Endothelial cell of umbilical vein (primary cell): ENCODE data around the gene FAM107A. TPM values are rescaled to one million over a fixed set of nuclear protein-coding genes. Genes with fewer than 3 reads are reported as not detected.

ENCODE experiments used
- BruUV-seq: library from RNA; stranded (reverse); fragments of 400-500 nt; replicated peaks from 2 replicates; lab custom pipeline; 2021; lab: Mats Ljungman, UMichigan
- CTCF ChIA-PET: fragments of 300-600, 350-600 bp; sonication (Branson Sonifier 250); formaldehyde crosslinking; loops from one replicate; lab custom pipeline; 2021; ENCODE audit warnings: antibody characterized with exemption, inconsistent platforms; lab: Charles Lee
- POLR2A ChIA-PET: fragments of 300-600, 350-600 bp; sonication (Branson Sonifier 250); formaldehyde crosslinking; loops from one replicate; lab custom pipeline; 2021; ENCODE audit warnings: antibody characterized with exemption, inconsistent platforms; lab: Charles Lee
- DNase-seq: peaks from one replicate; pipeline ENCODE4 v3.0.0-alpha.2; 2011; ENCODE audit warnings: low read depth, low spot score
- FAIRE-seq: peaks from 2 replicates; lab custom pipeline; 2011; peaks lifted over from hg19 to GRCh38; lab: Jason Lieb, UNC
- H2AFZ ChIP-seq: 2 replicates; pipeline ENCODE4 v1.6.0; 2012; ENCODE audit warnings: low read depth, low read length, control low read depth, inconsistent platforms
- H3K27ac ChIP-seq: 2 replicates; pipeline ENCODE4 v1.5.1; 2011; ENCODE audit warnings: low read depth, mild to moderate bottlenecking, control low read depth, low read length, moderate library complexity; ENCODE audit not compliant: insufficient read depth
- H3K27me3 ChIP-seq, 2 experiments: 2 replicates each; pipeline versions ENCODE4 v1.6.0 to v1.6.1; 2011; ENCODE audit warnings: low read length in 2 of 2, mixed read lengths in 1 of 2; ENCODE audit not compliant: control insufficient read depth in 2 of 2, insufficient read depth in 2 of 2
- H3K36me3 ChIP-seq, 2 experiments: 2 replicates in 1 of 2; 3 replicates in 1 of 2; pipeline ENCODE4 v1.5.1; 2011; ENCODE audit warnings: low read length in 2 of 2, mild to moderate bottlenecking in 1 of 2, moderate library complexity in 1 of 2; ENCODE audit not compliant: control insufficient read depth in 2 of 2, insufficient read depth in 2 of 2; ENCODE audit errors: extremely low read depth in 1 of 2
- H3K4me1 ChIP-seq: 3 replicates; pipeline ENCODE4 v1.5.1; 2011; ENCODE audit warnings: mild to moderate bottlenecking, low read length; ENCODE audit not compliant: control insufficient read depth, insufficient read depth; ENCODE audit errors: extremely low read depth
- H3K4me2 ChIP-seq: 2 replicates; pipeline ENCODE4 v1.6.1; 2011; ENCODE audit warnings: low read length, control low read depth, mixed read lengths; ENCODE audit not compliant: insufficient read depth
- H3K4me3 ChIP-seq, 3 experiments: fragments of 200-600 bp in 1 of 3; sonication (generic), shearing (Covaris generic) in 1 of 3; replicated peaks in 1 of 3; 2 replicates each; pipeline ENCODE4 v1.5.1; 2011 to 2016; ENCODE audit warnings: control low read depth in 3 of 3, low read length in 3 of 3, mild to moderate bottlenecking in 2 of 3, inconsistent platforms in 1 of 3, low read depth in 1 of 3, moderate library complexity in 1 of 3; ENCODE audit not compliant: insufficient read depth in 1 of 3
- H3K79me2 ChIP-seq: 2 replicates; pipeline ENCODE4 v1.6.0; 2012; ENCODE audit warnings: low read length, inconsistent platforms; ENCODE audit not compliant: control insufficient read depth, insufficient read depth
- H3K9ac ChIP-seq: replicated peaks from 2 replicates; pipeline ENCODE3; 2011; ENCODE audit warnings: low read length, control low read depth; ENCODE audit not compliant: insufficient read depth; ENCODE audit errors: extremely low read depth
- H3K9me1 ChIP-seq: replicated peaks from 3 replicates; pipeline ENCODE4 v1.6.0; 2011; ENCODE audit warnings: mild to moderate bottlenecking, low read length; ENCODE audit not compliant: control insufficient read depth, insufficient read depth; ENCODE audit errors: extremely low read depth
- H3K9me3 ChIP-seq: replicated peaks from 2 replicates; pipeline ENCODE4 v1.5.1; 2012; ENCODE audit warnings: low read length, inconsistent platforms; ENCODE audit not compliant: control insufficient read depth, insufficient read depth
- H4K20me1 ChIP-seq: replicated peaks from 2 replicates; pipeline ENCODE3; 2011; ENCODE audit warnings: mild to moderate bottlenecking, low read length; ENCODE audit not compliant: control insufficient read depth, insufficient read depth; ENCODE audit errors: extremely low read depth
- CTCF ChIP-seq, 2 donors: IDR thresholded peaks; 1 replicate in 1 of 2; 2 replicates in 1 of 2; pipeline ENCODE4 v1.5.1; 2011; ENCODE audit warnings: low read length in 2 of 2, mild to moderate bottlenecking in 2 of 2, moderate library complexity in 2 of 2, control low read depth in 1 of 2, inconsistent platforms in 1 of 2, low read depth in 1 of 2; ENCODE audit not compliant: insufficient read depth in 1 of 2; ENCODE audit errors: extremely low read depth in 1 of 2
- GATA2 ChIP-seq: IDR thresholded peaks from 2 replicates; pipeline ENCODE4 v1.7.0; 2011; ENCODE audit warnings: low read depth, mild to moderate bottlenecking, moderate library complexity, mixed read lengths, low read length; ENCODE audit not compliant: insufficient read length, insufficient read depth
- JUN ChIP-seq: IDR thresholded peaks from 2 replicates; pipeline ENCODE4 v1.6.1; 2011; ENCODE audit warnings: borderline replicate concordance, low read depth; ENCODE audit not compliant: insufficient read length, insufficient read depth
- MYC ChIP-seq: IDR thresholded peaks from one replicate; pipeline ENCODE4 v1.6.1; 2011; ENCODE audit warnings: mild to moderate bottlenecking, low read depth, low read length
- POLR2AphosphoS5 ChIP-seq: IDR thresholded peaks from 2 replicates; pipeline ENCODE4 v1.6.1; 2012; ENCODE audit warnings: low read depth, mild to moderate bottlenecking, control low read depth, low read length, moderate library complexity; ENCODE audit not compliant: insufficient read depth
- dilution Hi-C: fragments of 300-500 bp; cut with MboI; formaldehyde crosslinking; loops from one replicate; pipeline ENCODE4 v1.15.0; 2019; ENCODE audit warnings: low sequenced_read_pairs; ENCODE audit not compliant: extremely low pct_ligation_motif_present
- intact Hi-C: fragments of 100-400 bp; cut with micrococcal nuclease; formaldehyde crosslinking; loops from one replicate; pipeline ENCODE4 v1.10.0; 2022
- polyA plus RNA-seq, 4 experiments: library from polyadenylated mRNA; depleted of rRNA in 3 of 4; stranded (reverse) in 3 of 4; unstranded in 1 of 4; fragments of >200 nt; gene quantifications; 2 replicates each; pipeline versions ENCODE4 v1.2.1 to v1.2.3, GENCODE V29; 2011 to 2012; ENCODE audit warnings: missing spikeins in 1 of 4
- total RNA-seq: library from RNA; stranded (reverse); gene quantifications from 2 replicates; pipeline ENCODE4 v1.2.3, GENCODE V29; 2021

Gene FAM107A
- total and polyA plus RNA-seq, 2 donors (not counting 3 experiments of a cell fraction or from before 2014, with no cell fraction given), result 5.7 to 10.7 TPM

- no peak overlapping the region for H3K4me2 ChIP-seq
- no peak overlapping the region for H2AFZ ChIP-seq
- no peaks in the 10 kb centered on the region for H3K36me3 ChIP-seq
- TF ChIP-seq GATA2, result no peak
- no peak for TF ChIP-seq POLR2AphosphoS5
- no peak for TF ChIP-seq JUN
- TF ChIP-seq MYC, result no peak
- no peak for TF ChIP-seq CTCF (IDR thresholded peaks at IDR 0.05; ENCODE audit: extremely low read depth in 1 of 2, insufficient read depth in 1 of 2, low read depth in 1 of 2, low read length in 2 of 2)
- no peaks in the 10 kb centered on the region for H3K79me2 ChIP-seq
- no TSS peak for BruUV-seq
- H3K9me3 ChIP-seq, result no peaks in the 10 kb centered on the region
- dilution Hi-C loops (no loop called here), intact Hi-C loops (no loop called here)
- H3K4me1 ChIP-seq, result peaks cover 32% of the 10 kb centered on the region
- ChIA-PET CTCF (interaction anchor here (0.9 to 10.4 kb wide), 4 partner anchors 12 to 57 kb away, joined by 3 to 442 read pairs (median 40); no protein-coding TSS in a partner anchor), POLR2A (no interaction called here)
- no peaks in the 10 kb centered on the region for H3K9me1 ChIP-seq
- DNase-seq (no peak), FAIRE-seq (peak; percentile 4)
- no peak overlapping the region for H3K27ac ChIP-seq
- H3K4me3 ChIP-seq, result no peak overlapping the region
- H3K27me3 ChIP-seq, result no peaks in the 10 kb centered on the region
- no peaks in the 10 kb centered on the region for H4K20me1 ChIP-seq
- H3K9ac ChIP-seq, result no peak overlapping the region
These were observed 4.5 kb downstream of the FAM107A start for GRCh38 chr3:58572634-58573230.
